GOT3 (cell line): ENCODE measurements around the gene RAB3C.

Experiments
- DNase-seq: peaks from one replicate; lab custom pipeline; 2025; ENCODE audit warnings: mixed read lengths; lab: John Stamatoyannopoulos, UW

Gene RAB3C

DNA sequence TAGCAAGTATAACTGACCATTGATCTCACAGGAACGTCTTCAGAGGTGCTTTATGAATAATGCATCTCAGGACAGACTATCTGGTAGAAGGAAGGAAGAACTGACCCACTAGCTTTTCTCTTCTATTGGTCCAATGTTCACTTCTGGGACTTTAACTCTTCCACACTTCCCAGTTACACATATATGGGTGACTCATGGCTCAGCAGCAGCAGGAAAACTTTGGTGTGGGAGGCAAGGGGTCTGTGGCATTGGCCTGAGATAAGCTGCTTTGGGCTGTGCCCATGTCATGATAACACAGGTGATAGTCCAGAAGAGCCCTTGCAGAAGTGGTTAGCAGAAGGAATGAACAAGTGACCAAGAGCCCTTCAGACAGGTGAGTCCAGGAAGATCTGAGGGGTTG lies 148.8 kb downstream of the RAB3C start:
- DNase-seq = no peak

DNA sequence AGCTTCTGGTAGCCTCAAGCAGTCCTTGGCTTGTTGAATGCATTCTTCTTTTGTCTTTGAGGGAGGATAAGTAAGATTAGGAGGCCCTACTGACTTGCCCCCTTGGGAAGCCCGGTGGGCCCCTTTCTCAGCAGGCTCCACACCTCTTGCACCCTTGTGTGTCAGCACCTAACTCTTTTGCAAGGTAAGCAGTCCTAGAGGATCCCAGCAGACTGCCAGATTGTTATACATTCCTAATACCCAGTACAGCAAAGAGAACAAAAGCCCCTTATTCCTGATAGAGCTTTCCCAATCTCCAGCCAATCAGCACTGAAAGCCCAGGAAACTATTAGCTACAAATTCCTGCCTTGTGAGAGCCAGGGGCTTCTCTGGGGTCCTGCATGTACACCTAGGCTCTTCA lies 152.8 kb downstream of the RAB3C start:
- no peak for DNase-seq

DNA sequence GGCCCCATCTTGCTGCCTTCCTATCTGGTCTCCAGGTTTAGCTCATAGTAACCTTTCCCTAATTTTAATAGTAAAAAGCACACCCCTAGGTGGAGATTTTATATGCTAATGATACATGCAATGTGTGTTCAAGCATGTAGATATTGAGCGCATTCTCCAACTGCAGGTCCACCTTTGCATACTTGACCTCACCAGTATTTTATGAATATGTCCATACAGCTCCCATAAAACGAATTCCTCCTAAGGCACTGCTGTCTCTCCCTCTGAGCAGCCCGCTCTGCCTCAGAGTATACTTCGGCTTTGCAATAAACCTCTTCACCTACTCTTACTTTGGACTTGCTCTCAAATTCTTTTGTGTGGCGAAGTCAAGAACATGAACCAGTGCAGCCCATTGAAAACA lies 153.3 kb downstream of the RAB3C start:
- DNase-seq = no peak

DNA sequence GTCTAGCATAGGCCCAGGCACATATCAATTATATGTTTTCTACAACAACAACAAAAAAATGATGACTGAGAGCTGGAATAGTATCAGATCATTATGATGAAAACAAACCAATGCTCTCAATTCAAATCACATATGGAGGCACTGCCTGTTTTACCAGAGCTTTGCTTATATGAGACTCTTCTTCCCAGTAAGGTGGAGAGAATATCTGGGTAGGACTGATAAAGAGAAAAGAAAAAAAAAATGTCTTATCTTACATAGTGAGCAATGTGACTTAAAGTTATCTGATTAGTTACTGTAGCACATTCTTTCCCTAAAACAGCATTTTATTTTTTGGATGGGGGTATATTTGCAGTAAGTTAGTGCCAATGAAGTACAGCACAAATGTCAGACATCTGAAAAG lies 154.8 kb downstream of the RAB3C start:
- no peak for DNase-seq

DNA sequence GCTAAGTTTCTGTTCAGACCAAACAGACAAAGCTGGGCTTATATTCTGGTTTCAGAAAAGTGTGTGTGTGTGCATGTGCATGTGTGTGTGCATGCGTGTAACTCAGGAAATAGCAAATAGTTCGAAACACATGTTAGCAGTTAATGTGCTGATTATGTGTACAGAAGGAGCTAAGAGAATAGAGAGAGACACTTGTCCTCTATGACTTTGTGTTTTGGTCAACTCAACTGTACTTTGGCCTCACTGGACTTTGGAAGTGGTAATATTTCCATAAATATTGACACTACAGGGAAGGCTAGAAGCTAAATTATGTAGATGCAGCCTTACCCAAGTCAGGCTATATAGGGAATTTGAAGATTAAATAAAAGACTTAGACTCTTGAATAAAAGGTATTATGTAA lies 155.5 kb downstream of the RAB3C start:
- no peak for DNase-seq

DNA sequence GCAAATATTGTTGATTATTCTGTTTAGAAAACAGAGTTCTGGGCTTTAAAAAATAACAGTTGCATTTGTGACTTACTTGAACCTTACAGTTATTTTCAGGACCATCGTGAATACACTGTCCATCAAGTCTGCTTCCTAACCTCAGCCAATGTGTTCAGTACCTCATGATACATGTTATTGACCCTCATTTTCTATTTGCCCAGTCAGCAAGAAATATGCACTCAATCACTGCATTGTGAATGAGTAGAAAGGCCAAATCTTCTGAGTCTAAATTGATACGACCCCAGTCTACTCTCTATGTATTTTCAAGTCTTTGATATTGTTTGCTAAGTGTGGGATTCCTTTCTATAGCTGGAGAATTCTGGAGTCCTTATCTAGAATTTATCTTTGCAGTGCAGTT lies 156.2 kb downstream of the RAB3C start:
- DNase-seq = no peak

DNA sequence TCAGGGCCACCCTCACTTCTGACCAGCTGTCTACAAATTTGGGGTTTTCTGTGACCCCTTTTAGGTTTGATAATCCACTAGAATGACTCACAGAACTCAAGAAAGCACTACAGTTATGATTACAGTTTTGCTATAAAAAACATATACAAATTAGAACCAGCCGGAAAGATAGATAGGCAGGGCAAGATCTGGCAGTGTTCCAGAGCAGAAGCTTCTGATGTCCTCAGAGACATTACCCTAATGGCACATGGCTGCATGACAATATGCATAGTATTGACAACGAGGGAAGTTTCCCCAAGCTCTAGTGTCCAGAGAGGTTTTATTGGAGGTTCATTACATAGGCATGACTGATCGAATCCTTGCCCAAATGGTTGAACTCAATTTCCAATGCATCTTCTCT lies 158.1 kb downstream of the RAB3C start:
- DNase-seq = no peak

DNA sequence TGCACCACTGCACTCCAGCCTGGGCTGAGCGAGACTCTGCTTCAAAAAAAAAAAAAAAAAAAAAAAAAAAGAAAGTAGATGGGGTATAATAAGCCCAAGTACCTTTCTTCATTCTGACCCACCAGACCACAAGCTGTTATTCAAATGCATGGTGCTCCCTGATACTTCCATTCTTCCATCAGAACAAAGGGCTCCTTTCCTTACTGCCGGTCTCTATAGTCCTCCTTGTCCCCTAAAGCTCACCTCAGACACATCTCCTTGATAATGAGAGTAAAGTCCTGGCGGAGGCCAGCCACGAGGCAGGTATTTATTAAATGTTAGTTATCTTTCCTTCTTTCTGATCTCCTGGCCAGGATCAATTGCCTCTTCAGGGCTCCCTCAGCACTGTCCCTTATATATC lies 162.5 kb downstream of the RAB3C start:
- no peak for DNase-seq

DNA sequence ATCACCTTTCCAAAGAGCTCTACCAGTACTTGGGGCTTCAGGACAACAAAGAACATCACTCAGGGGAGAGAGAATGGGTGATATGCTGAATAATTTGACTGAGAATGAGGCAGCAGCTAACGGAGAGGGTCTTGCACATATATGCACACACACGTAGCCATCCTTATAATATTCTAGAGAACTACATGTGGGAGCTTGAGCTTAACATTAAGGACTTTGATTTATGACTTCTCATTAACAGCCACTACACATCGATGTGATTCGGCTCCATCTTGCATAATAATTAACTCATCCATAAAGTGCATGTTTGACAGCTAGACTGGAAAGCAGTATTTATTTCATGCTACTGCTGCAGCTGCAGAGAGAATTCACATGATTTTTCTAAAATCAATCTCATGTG lies 163.4 kb downstream of the RAB3C start:
- no peak for DNase-seq

DNA sequence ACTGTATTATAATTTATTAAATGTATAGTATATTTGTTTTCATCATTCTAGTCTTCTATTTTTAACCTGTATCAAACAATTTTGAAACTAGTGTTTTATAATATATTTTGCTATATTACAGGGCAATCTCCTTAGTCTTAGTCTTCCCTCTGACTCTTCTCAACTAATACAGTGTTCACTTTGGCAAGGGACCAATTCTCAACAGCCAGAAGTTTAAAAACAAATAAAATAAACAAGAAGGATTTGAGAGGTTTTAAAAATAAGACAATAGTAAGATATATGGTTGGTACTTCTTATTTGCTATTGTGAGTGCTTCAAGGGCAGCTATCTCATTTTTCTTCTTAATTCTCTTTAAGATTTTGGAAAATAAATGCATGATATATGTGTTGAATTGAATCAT lies 167.2 kb downstream of the RAB3C start:
- DNase-seq = no peak

DNA sequence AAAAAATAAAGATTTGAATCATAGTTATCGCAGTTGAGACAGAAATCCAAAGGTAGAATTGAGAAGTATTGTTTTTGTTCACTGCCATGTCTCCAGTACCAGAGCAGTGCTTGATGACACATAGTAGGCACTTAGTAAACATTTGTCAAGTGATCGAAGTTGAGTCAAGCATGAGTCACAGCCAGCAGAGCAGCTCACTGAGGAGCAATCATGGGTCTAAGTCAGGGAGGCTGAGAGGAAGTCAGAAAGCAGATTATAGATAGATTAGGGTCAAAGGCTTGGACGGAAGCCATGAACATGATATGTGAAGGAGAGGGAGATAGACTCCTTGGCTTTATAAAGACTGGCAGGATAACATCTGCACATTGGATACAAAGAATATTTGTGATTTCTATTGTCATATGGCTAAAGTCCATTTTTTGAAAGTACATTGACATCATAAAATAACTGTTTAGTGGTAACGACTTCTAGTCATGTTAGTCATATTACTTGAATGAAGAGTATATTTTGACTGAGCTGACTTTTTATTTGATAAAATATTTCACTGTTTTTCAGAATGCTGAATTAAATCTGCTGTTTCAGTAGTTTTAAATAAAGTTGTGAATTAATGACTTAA lies 168.5 kb downstream of the RAB3C start:
- no peak for DNase-seq

DNA sequence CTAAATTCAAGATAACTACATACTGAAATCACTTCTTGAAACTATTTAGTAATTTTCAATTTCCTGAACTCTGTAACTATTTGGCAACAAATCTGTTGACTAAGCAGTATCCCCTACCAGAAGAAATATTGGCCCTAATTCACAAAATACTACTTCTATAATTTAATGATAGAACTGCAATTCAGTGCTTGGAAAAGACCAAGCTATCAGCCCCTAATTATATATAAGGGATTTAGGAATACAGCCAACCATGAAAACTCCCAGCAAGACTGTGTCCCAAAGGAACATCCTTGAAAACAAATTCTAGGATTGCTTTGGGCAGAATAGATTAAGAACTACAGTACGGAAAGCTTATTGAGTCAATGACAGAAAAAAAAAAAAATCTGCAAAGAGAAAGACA lies 169.2 kb downstream of the RAB3C start:
- no peak for DNase-seq

DNA sequence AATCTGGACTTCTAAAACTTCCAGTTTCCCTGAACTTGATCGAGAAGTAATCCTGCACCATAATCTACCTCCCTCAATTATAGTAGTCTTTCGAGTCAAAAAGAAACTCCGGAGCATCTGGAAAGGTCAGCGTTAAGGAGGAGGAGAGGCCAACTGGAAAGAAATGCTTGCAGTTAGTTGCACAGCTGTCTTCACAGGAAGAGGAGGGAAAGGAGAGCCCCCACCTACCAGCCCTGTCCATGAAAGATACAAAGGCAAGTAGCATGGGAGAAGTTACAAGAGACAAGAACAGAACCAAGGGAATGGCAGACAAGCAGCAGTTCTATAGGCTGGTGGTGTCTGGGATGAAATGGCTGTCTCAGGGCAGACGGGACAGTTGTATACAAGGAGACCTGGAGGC lies 170.6 kb downstream of the RAB3C start:
- no peak for DNase-seq

DNA sequence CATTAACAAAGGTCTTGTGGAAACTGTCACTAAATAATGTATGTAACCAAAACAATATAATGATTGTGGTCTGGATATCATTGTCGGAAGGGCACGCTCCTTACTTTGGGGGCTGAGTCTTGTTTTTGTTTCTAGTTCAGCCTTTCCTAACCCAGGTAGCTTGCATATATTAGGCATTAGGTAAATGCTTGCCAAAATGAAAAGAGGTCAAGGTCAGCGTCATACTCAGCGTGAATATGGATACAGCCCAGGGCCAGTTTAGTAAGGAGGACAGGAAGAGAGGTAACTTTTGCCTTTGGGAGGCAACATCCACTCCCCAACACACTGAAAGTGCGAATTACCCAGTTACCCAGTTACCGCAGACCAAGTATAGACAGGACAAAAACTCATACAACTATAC lies 171.4 kb downstream of the RAB3C start:
- DNase-seq = no peak

DNA sequence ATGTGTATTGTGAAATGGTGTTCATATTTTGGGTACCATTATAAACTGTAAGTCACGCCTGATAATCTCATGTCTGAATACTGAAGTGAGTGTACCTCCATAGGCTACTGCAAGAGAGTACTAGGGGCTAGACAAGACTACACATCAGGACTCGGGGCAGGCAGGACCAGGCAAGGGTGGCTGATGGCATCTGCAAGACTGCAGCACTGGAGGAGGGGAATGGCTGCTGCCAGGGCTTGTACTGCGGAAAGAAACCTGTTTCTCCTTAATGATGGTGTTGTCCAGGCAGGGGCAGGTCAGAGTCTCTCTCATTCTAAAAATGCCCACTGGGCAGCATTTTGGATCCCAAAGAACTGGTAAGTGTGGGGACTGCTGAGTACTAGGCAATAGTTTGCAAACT lies 172.5 kb downstream of the RAB3C start:
- no peak for DNase-seq

DNA sequence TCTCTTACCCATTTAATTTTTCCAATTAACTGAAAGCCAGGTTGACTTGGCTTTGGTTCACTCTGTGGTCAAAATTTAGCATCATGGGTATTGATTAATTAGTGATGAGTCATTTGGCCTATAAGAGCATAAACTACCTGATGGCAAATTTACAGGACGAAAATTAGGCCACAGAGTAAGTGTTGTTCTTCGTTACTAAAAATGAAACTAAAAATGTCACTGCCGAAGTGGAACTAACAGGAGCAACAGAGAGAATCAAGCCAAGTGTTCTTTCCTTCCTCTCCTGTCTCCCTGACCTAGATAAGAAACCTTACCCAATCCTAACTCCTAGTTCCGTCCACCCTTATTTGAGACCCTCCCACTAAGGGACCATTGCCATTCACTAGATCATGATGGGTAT lies 176.9 kb downstream of the RAB3C start:
- no peak for DNase-seq

DNA sequence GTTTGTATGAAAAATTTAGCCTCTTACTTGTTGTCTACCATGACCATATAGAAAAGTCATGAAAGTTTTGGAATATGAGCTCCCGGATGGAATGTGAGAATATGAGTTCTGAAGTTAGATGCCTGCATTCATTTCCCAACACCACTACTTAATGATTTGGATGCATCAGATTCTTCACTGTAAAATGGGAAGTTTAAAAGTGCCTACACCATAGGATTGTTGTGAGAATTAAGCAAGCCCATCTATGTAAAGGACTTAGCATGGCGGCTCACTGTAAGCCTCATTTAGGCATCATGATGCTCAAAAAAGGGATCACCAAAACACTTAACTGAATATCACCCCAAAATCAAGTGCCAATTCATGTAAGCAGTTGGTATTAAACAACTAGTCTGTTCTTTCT lies 177.3 kb downstream of the RAB3C start:
- no peak for DNase-seq

DNA sequence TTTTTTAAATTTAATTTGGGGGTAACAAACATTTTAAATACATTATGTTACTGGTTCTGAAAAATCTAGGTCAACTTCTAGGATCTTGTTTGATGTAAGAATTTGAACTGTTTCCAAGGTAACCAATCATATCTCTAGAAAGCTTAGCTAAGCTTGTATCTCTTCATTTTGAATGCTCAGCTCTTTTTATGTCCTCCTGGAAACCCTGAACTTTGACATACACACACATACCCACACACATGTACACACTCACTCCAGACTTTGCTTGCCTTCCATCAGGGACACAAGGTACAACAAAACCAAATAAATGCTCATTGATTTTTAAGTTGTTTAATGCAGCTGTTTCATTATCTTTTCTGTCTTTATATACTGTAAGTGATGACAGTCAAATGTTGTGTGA lies 178.5 kb downstream of the RAB3C start:
- no peak for DNase-seq

DNA sequence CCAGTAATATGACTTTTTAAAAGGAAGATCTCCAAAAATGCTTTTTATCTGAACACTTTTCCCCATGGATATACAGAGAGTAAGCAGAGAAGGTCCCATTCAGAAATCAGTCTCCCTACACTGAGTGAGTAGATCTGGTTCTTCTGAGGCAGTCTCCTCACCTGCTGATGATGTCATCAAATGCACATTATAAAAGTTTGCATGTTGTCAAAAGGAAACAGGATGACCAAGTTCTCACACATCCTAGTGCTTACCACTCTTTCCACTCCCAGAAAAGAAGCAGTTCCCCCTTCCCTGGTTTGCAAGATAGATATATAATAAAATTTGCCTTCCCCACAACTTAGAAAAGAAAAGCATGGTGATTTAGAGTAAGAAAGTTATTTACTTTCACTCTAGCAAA lies 180.5 kb downstream of the RAB3C start:
- DNase-seq = no peak

DNA sequence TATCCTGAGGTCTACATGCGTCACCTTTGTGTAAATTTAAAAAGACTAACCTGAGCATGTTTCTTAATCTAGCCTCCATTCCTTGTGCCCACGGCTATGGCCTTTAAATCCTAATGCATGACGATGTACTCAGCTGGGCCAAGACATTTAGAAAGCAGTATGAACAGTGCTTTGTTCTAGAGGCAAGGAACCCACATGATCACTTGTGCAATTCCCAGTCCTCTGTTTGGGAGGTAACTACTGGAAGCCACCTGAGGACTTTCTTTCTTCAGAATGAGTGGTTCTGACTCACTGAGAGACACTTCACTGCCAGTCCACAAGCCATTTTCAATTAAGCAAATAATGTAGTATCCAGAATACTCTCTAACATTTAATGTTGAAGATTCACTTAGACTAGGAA lies 181.3 kb downstream of the RAB3C start:
- DNase-seq = no peak

DNA sequence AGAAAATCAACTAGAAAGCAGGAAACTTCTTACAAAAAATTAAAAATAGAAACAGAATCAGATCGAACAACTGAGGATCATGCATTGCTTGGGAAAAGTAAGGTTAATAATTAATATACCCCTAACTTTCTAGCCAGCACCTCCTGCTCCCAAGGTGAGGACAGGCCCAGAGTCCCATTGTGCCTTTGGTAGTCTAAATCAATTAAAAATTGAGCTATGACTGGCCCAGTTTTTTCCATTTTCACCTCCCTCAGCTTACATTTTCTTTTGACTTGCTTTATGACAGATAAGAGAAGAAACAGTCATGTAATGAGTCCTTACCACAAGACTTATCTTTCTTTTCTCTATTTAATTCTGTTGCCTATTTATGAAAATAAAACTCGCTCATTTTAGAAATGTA lies 182.2 kb downstream of the RAB3C start:
- DNase-seq = no peak

DNA sequence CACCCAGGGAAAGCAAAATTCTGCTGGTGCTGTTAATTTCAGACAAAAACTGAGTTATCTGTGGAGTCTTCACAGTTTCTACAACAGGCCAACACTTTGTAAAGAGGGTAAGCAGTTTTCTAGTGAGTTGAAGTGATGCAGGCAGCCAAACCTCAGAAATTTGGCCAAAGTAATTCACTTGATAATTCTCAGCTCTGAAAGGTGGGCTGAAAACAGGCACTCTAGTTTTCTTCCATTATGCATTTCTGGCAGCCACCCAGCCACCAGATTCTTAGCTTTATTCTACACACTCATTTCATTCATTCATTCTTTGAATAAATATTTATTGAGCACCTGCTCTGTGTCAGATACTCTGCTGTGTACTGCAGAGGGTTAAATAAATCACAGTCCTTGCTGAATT lies 184.2 kb downstream of the RAB3C start:
- DNase-seq = no peak

DNA sequence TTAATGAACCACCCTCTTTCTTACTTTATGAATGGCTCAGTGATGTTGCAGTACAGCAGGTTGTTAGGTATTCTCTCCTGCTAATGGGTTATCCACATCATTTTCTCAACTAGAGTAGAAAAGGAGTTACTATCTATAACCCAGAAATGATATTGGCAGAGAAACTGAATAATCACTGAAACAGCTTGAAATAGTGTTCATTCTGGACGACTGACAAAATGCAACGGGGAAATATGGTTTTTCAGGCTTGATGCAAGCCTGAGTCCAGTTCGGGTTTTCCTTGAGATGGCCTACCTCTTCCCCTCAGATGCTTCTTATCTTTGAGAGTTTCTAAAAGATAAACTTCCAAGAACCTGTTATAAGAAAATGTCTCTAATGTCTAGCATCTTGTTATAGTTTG lies 187.3 kb downstream of the RAB3C start:
- DNase-seq = no peak

DNA sequence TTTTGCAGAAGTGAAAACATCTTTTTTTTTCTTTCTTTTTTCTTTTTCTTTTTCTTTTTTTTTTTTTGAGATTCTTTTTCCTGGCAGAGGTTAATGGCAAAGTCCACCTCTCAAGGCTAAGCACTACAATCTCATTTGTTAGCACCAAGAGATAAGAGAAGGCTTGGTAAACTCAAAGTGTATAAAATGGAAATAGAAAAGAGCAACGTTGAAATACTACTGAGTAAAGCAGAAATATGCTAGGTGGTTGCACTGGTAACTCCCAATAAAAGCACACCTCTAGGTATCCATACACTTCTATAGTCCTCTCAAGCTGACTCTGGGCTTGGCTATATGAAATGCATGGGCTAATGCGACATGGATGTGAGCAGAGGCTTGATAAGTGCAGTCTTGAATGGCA lies 188.9 kb downstream of the RAB3C start:
- DNase-seq = no peak
